PFSK-1 (cell line): ENCODE data around the gene LDLRAD4.

ENCODE experiments used
- FOXP2 ChIP-seq: optimal IDR thresholded peaks from 2 replicates; pipeline ENCODE3; 2011; ENCODE audit warnings: borderline replicate concordance, control low read depth, inconsistent platforms; ENCODE audit not compliant: insufficient read depth; ENCODE audit errors: extremely low read length, extremely low read depth
- POLR2AphosphoS5 ChIP-seq: IDR thresholded peaks from 2 replicates; pipeline ENCODE4 v1.6.1; 2012; ENCODE audit warnings: low read depth, mild to moderate bottlenecking, control low read depth, low read length, moderate library complexity
- REST ChIP-seq, 2 experiments: IDR thresholded peaks; 2 replicates each; pipeline versions ENCODE4 v1.6.1 to v1.8.0; 2011 to 2012; ENCODE audit warnings: low read depth in 2 of 2, low read length in 2 of 2, control low read depth in 1 of 2, inconsistent platforms in 1 of 2, mild to moderate bottlenecking in 1 of 2, moderate library complexity in 1 of 2; ENCODE audit not compliant: insufficient read depth in 1 of 2
- SIN3A ChIP-seq: IDR thresholded peaks from 2 replicates; pipeline ENCODE4 v1.6.1; 2012; ENCODE audit warnings: mild to moderate bottlenecking, low read length, moderate library complexity, borderline replicate concordance; ENCODE audit not compliant: insufficient read depth
- TAF1 ChIP-seq: IDR thresholded peaks from 2 replicates; pipeline ENCODE4 v1.6.1; 2012; ENCODE audit warnings: low read length, control low read depth, borderline replicate concordance; ENCODE audit not compliant: insufficient read depth

LDLRAD4 gene

GRCh38 chr18:13570216-13570615 is 351.7 kb downstream of the LDLRAD4 start:
- no peak for TF ChIP-seq REST (IDR thresholded peaks at IDR 0.05; ENCODE audit: insufficient read depth in 1 of 2, low read depth in 2 of 2, low read length in 2 of 2)
- TF ChIP-seq TAF1, result no peak
- no peak for TF ChIP-seq POLR2AphosphoS5
- TF ChIP-seq FOXP2, result no peak
- TF ChIP-seq SIN3A, result no peak

- TF ChIP-seq REST (IDR thresholded peaks at IDR 0.05; ENCODE audit: insufficient read depth in 1 of 2, low read depth in 2 of 2, low read length in 2 of 2) (no peak), POLR2AphosphoS5 (no peak), FOXP2 (no peak), TAF1 (no peak), SIN3A (no peak)
Measured at GRCh38 chr18:13570856-13571495, 352.4 kb downstream of the LDLRAD4 start.

GRCh38 chr18:13572148-13572547 is 353.6 kb downstream of the LDLRAD4 start:
- no peak for TF ChIP-seq TAF1
- TF ChIP-seq POLR2AphosphoS5, result no peak
- TF ChIP-seq SIN3A, result no peak
- TF ChIP-seq FOXP2, result no peak
- no peak for TF ChIP-seq REST (IDR thresholded peaks at IDR 0.05; ENCODE audit: insufficient read depth in 1 of 2, low read depth in 2 of 2, low read length in 2 of 2)

- TF ChIP-seq TAF1 (no peak), FOXP2 (no peak), REST (IDR thresholded peaks at IDR 0.05; ENCODE audit: insufficient read depth in 1 of 2, low read depth in 2 of 2, low read length in 2 of 2) (no peak), POLR2AphosphoS5 (no peak), SIN3A (no peak)
Measured at GRCh38 chr18:13572721-13573120, 354.2 kb downstream of the LDLRAD4 start.

- TF ChIP-seq SIN3A (no peak), TAF1 (no peak), REST (IDR thresholded peaks at IDR 0.05; ENCODE audit: insufficient read depth in 1 of 2, low read depth in 2 of 2, low read length in 2 of 2) (no peak), POLR2AphosphoS5 (no peak), FOXP2 (no peak)
Measured at GRCh38 chr18:13573750-13574149, 355.2 kb downstream of the LDLRAD4 start.
